GM12872 (cell line): Measurements from ENCODE around the gene BBX.

Experiments
- CTCF ChIP-seq: IDR thresholded peaks from 3 replicates; pipeline ENCODE4 v1.5.1; 2011; ENCODE audit warnings: low read depth, mild to moderate bottlenecking, low read length, moderate library complexity; ENCODE audit not compliant: insufficient read depth

Gene BBX

GRCh38 chr3:107589454-107589853, 66.7 kb downstream of the BBX start:
- TF ChIP-seq CTCF: no peak

DNA sequence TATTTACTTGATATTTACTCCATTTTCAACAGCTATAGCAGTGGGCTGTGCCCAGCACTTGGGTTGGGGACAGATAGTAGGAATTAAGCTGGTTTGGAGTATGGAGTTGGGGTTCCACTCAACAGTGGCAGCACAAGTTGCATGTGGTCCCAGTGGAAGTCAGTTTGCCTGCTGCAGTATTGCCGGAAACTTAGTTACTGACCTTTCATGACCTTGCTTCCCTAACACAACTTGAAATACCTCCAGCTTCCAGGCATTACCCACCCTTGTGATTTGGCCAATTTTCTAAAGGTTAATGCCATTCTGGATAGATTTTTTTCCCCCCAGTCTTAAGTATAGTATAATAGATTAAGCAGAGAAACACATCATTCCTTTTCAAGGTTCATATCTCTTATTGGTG, 68.0 kb downstream of the BBX start:
- TF ChIP-seq CTCF: no peak

DNA sequence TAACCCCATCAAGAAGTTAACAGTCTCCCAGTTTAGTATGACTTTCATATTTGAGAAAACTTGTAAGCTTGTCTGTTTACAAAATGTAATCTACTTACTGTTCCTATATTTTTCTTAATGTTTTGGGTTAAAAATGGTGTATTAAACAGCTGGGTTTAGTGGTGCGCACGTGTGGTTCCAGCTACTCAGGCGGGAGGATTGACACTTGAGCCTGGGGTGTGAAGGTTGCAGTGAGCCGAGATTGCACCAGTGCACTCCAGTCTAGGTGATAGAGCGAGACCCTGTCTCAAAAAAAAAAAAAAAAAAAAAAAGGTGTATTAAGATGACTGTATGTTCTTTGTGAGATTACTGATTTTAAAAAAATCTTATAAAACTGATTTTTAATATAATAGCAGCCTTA, 69.3 kb downstream of the BBX start:
- TF ChIP-seq CTCF: no peak

DNA sequence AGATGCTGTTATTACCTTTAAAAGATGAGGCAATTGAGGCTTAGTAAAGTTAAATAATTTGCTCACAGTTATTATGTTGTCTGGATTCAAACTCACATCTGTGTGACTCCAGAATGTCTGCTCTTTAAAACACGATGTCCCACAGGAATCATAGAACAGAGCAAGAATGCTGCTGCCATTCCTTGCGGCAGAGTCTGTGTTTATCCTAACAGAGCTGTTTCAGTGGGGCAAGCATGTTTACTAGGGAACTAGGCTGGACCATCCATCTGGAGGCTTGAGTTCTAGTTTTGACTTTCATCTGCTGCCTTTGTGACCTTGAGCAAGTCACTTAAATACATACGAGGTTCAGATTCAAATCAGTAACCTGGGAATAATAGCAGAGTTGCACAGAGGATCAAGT, 72.1 kb downstream of the BBX start:
- no peak for TF ChIP-seq CTCF

GRCh38 chr3:107596639-107597038, 73.9 kb downstream of the BBX start:
- no peak for TF ChIP-seq CTCF

GRCh38 chr3:107598926-107599771, 76.4 kb downstream of the BBX start:
- no peak for TF ChIP-seq CTCF

DNA sequence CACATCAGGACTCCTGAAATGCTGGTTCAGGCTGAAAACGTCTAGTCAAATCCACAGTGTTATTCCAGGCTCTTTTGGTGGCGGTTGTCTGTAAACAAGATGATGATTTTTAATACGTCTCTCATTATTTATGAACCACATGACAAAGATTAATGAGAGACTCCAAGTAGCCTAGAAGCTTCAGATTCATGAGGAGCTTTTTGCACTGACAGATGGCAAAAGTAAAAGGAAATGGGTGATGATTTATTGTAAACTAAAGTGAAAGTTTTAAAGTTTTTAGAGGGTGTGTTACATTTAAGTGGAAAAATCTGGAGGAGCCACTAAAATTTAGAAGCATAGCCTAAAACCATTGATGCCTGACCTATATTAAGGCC, 77.0 kb downstream of the BBX start:
- no peak for TF ChIP-seq CTCF
